NCI-H128 (cell line): ENCODE data around the gene SPRED2.
A peak's percentile ranks its signal among the peaks of the same experiment; 100 is the strongest.

Source experiments
- DNase-seq: peaks from one replicate; lab custom pipeline; 2025; ENCODE audit not compliant: unreplicated experiment; lab: John Stamatoyannopoulos, UW

The SPRED2 gene, protein sequence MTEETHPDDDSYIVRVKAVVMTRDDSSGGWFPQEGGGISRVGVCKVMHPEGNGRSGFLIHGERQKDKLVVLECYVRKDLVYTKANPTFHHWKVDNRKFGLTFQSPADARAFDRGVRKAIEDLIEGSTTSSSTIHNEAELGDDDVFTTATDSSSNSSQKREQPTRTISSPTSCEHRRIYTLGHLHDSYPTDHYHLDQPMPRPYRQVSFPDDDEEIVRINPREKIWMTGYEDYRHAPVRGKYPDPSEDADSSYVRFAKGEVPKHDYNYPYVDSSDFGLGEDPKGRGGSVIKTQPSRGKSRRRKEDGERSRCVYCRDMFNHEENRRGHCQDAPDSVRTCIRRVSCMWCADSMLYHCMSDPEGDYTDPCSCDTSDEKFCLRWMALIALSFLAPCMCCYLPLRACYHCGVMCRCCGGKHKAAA

GRCh38 chr2:65432227-65433190 lies at the start of gene SPRED2:
TSS of gene SPRED2 (minus strand) at chr2:65432599. CDS start at chr2:65431987, 612 bp downstream.
- DNase-seq = peak; percentile 76

DNA sequence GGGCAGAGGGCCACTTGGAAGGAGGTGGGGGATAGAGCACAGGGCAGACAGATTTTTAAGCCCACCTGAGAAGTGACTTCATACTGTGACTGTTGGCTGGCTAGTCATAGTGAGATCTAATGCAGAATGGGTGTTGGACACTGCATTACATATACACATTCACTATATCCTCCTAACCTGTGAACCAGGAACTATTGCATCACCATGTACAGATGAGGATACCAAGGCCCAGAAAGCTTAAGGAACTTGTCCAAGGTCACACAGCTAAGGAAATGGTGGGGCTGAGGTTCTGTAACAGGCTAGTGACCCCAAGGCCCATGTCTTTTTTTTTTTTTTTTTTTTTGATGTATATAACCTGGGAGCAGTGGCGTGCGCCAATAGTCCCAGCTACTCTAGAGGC lies 49.6 kb upstream of the SPRED2 start:
- no peak for DNase-seq

- no peak for DNase-seq
Measured at GRCh38 chr2:65479524-65479923, 47.1 kb upstream of the SPRED2 start.

DNA sequence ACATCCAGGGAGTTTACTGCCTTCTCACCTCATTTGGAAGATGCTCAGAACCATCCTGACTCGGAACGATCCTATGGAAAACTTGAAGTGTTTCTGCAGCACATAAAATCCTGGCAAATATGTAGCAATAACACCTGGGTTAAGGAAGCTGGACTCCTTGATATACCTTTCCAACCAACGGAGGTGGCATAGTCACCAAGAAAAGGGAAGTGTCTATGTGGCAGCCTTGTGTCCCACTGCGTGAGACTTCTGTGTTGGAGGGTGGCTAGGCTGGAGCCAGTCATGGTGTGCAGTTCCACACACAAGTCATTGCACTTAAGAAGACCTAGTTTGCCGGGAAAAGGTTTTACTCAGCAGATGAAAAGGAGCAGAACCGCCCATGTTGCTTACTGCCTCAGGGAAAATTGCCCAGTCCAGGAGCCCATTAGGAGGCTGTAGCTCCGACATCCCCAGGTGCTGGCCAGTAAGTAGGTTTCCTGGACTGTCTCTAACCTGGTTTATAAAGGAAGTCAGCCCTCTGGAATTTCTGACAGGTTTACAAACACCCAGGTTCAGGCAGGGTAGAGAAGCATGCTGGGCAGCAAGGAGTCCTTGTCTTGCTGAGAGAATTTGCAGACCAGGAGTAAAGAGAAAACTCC lies 46.2 kb upstream of the SPRED2 start:
- DNase-seq = no peak

DNA sequence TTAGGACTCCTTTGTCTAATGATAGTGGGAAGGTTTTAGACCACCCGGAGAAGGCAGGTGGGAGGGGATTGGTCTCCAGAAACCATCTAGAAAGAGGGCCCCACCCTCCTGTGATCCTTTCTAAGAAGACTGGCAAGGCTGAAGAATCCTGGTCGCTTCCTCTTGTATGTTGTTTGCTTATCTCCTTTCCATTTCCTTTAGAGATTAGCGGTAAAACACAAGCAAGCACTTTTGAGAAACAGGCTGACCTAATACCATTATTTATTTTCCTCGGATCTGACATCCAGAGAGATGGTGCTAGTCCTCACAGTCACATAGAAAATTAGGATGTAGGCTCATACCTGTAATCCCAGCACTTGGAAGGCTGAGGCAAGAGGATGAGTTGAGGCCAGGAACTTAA lies 45.2 kb upstream of the SPRED2 start:
- no peak for DNase-seq

- DNase-seq = no peak
Measured at GRCh38 chr2:65476778-65477177, 44.4 kb upstream of the SPRED2 start.

DNA sequence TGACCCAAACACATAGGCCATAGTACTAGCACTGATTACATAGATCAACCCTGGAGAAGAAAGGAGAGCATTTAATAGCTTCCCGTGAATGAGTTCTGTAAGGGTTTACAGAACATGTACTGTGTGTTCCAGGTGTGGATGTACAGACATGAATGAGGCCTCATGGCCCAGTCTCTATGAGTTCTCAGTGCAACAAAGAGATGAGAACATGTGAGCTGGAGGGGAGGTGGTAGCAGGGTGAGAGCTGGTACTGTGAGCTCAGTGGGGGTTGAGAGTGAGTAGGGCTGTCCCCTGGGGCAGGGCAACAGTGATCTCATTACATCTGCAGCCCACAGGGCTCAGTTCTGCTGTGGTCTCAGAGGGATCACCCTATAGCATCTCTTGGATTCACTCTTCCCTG lies 42.6 kb upstream of the SPRED2 start:
- DNase-seq = no peak

DNA sequence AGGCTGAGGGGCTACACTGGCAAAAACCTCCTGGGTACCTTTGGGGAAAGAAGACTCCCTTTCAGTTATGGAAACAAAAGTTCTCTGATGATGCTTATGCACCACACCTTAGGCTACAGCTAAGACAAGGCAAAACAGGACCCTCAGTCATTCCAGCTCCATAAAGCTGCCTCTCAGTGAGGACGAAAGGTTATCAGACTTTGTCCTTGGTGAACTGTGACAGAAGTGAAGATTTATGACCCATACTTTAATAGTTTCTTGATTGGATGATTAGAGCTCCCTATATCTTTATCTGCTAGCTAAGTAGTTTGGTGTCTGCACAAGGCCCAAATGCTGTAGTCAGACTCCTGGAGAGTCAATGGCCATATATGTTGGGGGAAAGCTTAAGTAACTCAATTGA lies 40.6 kb upstream of the SPRED2 start:
- no peak for DNase-seq

DNA sequence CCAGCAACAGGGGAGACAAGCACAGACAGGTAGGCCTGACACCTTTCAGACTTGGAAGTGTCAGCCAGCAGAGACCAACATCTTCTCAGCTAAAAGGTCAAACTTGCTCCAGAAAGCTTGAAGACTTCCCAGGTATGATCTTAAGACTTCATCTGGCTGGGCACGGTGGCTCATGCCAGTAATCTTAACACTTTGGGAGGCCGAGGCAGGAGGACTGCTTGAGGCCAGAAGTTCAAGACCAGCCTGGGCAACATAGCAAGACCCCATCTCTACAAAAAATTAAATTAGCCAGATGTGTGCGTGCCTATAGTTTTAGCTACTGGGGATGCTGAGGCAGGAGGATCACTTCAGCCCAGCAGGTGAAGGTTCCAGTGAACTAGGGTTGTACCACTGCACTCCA lies 39.0 kb upstream of the SPRED2 start:
- DNase-seq = no peak

GRCh38 chr2:65466551-65466950 lies 34.2 kb upstream of the SPRED2 start:
- no peak for DNase-seq

- no peak for DNase-seq
Measured at GRCh38 chr2:65465857-65466256, 33.5 kb upstream of the SPRED2 start.

DNA sequence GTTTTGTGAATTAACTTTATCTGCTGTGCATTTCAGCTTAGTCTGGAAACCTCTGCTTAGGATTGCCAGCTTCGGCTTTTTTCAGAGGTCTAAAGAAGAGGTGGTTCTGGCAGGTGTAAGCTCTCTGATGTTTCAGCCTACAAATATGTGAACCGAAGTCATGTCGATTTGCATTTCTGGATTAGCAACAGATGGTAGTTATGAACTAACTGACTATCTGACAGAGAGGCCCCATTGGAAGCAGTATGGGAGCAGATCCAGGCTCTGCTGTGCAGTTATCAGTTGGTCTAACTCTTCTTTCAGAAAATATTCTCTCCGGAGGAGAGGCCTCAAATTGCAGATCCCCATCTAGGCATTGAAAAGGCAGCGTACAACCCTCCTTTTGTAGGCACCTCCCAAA lies 32.7 kb upstream of the SPRED2 start:
- DNase-seq = no peak

DNA sequence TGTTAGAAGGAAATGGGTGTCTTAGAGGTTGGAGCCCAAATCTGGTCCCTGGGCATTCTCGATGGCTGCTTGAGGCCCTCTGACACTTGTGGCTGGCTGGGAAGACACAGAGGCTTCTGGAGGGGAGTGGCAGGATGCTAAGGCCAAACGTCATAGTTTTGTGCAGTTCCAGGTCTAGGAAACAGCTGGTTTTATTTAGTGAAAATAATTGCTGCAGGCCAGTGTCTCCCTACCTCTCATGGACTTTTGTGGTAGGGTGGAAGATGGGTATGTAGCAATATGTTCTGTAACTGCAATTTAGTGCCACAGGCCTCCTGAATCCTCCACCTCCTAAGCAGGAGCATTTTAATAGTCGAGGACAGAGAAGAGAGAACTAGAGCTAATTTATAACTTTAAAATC lies 32.2 kb upstream of the SPRED2 start:
- DNase-seq = no peak

DNA sequence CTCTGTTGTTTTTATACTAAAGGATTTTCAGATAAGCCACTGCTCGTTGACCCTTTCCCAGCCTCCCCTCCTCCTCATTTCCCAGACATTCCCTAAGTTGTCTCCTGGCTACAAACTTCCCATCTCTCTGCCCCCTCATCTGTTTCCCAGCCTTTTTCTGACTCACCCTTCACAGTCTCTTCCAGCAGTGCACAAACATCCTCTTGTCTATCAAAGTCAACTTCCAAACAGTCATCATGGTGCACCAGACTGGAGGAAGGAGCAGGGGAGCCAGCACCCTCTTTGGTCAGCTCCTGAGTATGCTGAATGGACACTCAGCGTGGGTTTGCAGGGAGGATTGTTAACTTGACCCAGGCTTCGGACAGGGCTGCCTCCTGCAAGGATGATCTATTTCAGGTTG lies 26.6 kb upstream of the SPRED2 start:
- DNase-seq = no peak

- DNase-seq = no peak
Measured at GRCh38 chr2:65456886-65457285, 24.5 kb upstream of the SPRED2 start.

DNA sequence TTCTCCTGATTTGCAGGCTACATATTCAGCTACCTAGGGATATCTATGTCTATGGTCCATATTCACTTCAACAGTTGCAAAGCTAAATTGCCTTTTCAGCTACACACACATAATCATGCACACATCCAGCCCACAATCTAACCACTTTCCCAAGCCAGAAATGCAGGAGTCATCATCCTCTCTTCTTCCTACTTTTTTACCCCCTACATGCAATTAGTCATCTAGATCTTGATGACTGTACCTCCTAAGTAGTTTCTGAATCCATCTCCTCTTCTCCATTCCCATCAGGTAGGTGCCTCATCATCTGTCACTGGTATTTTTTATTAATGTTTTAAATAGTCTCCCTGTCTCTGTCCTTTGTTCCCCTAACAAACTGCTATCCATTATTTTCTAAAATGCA lies 23.7 kb upstream of the SPRED2 start:
- no peak for DNase-seq

DNA sequence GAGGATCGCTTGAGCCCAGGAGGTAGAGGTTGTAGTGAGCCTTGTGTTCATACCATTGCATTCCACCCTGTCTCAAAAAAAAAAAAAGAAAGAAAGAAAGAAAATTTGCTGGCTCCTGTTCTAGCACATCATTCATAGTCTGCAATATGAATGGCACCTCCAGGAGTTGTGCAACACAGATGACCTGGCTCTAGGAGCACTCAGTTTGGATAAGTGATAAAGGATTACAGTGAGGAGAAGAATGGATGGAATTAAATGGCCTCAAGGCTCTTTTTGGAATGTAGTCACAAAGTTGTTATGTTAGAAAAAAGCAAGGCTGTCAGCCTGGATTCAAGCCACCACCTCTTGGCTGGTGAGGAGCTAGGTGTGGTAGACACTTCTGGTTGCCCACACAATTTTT lies 21.5 kb upstream of the SPRED2 start:
- DNase-seq = no peak

DNA sequence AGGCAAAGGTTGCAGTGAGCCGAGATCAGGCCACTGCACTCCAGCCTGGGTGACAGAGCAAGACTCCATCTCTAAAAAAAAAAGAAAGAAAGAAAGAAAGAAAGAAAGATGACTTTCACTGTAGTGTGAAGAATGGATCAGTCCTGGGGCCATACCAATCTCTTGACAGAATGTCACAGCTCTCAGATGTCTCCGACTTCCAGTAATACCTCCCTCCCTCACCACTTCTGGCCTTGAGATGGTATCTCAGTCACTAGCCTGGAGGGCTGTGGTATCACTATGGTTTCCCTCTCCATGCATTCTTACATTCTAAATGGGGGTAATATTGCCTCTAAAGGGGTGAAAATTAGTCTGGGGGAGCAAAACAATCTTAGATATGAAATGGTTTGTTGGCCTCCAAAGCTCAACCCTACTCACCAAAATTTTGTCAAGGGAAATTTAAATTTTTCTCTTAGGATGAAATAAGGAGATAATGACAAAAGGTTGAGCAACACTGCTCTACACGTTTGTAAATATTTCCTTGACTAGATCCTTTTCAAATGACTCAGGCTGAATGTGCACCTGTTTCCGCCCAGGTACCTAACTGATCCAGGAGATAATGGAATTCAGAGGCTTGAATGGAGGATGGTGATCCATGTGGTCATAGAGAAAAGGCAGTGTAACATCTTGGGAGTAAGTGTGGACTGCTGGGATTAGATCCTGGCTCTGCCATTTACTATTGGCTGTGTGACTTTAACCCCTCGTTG lies 19.9 kb upstream of the SPRED2 start:
- no peak for DNase-seq

DNA sequence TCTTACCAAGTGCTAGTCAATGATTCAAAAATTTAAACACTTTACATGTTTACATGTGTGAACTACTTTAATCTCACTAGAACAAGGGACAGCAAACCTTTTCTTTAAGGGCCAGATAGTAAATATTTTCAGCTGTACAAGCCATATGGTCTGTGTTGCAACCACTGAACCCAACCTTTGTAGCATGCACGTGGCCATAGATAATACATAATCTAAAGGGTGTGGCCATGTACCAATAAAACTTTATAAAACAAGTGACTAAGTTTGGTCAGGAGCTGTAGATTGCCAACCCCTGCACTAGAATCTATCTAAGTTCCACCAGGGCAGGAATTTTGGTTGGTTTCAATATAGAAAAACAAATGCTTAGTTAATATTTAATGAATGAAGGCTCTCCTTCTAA lies 18.4 kb upstream of the SPRED2 start:
- DNase-seq = no peak

GRCh38 chr2:65450393-65450792 lies 18.0 kb upstream of the SPRED2 start:
- DNase-seq = no peak
